ENCODE results near the gene TRIM33.

TRIM33 gene

DNA sequence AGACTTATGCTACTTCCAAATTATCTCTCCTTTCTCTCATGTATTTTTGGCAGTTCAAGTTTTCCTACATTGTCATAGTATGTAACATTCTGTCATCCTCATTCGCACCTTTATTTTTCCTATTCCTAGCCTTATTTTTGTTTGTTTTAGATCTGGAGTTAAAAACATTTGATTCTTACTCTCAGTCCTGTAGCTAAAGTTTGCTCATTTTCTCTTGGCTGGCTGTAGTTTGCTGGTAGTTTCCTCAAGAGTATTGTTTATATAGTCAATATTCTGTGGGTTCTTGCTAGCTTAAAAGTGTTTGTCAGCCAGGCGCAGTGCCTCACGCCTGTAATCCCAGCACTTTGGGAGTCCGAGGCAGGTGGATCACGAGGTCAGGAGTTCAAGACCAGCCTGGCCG, 29.8 kb upstream of the TRIM33 start:
- H3K27me3 ChIP-seq (replicated peaks; ENCODE audit: control insufficient read depth, insufficient read depth, low read length): no peaks in the 10 kb centered on the region
- no peaks in the 10 kb centered on the region for H3K36me3 ChIP-seq (ENCODE audit: control insufficient read depth, insufficient read depth, low read length)
- H3K4me3 ChIP-seq (replicated peaks; ENCODE audit: low read depth, low read length): no peak overlapping the region
- TF ChIP-seq, protein P1, sequence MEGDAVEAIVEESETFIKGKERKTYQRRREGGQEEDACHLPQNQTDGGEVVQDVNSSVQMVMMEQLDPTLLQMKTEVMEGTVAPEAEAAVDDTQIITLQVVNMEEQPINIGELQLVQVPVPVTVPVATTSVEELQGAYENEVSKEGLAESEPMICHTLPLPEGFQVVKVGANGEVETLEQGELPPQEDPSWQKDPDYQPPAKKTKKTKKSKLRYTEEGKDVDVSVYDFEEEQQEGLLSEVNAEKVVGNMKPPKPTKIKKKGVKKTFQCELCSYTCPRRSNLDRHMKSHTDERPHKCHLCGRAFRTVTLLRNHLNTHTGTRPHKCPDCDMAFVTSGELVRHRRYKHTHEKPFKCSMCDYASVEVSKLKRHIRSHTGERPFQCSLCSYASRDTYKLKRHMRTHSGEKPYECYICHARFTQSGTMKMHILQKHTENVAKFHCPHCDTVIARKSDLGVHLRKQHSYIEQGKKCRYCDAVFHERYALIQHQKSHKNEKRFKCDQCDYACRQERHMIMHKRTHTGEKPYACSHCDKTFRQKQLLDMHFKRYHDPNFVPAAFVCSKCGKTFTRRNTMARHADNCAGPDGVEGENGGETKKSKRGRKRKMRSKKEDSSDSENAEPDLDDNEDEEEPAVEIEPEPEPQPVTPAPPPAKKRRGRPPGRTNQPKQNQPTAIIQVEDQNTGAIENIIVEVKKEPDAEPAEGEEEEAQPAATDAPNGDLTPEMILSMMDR (IDR thresholded peaks at IDR 0.05; ENCODE audit: insufficient read depth, low read length, poor library complexity, severe bottlenecking): no peak
- DNase-seq (ENCODE audit: extremely low read depth, insufficient read length): no peak

DNA sequence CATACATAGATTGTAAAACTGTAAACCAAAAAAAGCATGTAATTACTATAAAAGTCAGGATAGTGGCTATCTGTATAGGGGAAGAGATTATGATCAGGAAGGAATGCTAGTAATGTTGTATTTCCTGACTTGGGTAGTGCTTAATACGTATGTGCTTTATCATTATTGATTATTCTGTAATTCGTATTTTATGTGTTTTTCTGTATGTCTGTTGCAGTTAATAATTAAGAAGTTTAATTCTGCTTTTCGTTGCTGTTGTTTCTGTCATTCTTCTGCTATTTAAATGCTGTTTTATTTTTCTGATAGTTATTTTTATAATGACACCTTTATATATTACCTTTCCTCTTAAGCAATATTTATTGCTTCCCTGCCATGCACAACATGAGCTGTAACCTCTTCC, 29.3 kb upstream of the TRIM33 start:
- Histone ChIP-seq H3K36me3 (ENCODE audit: control insufficient read depth, insufficient read depth, low read length) (no peaks in the 10 kb centered on the region), H3K27me3 (replicated peaks; ENCODE audit: control insufficient read depth, insufficient read depth, low read length) (no peaks in the 10 kb centered on the region), H3K4me3 (replicated peaks; ENCODE audit: low read depth, low read length) (no peak overlapping the region)
- TF ChIP-seq, protein P1 (IDR thresholded peaks at IDR 0.05; ENCODE audit: insufficient read depth, low read length, poor library complexity, severe bottlenecking): no peak
- DNase-seq (ENCODE audit: extremely low read depth, insufficient read length): no peak

DNA sequence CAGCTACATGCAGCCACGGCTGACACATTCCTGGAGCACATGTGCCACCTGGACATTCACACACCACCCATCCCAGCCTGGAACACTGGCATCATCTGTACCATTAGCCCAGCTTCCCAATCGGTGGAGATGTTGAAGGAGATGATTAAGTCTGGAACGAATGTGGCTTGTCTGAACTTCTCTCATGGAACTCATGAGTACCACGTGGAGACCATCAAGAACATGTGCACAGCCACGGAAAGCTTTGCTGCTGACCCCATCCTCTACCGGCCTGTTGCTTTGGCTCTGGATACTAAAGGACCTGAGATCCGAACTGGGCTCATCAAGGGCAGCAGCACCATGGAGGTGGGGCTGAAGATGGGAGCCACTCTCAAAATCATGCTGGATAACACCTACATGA, 25.0 kb upstream of the TRIM33 start:
- TF ChIP-seq, protein P1 (IDR thresholded peaks at IDR 0.05; ENCODE audit: insufficient read depth, low read length, poor library complexity, severe bottlenecking): no peak
- DNase-seq (ENCODE audit: extremely low read depth, insufficient read length): no peak
- H3K36me3 ChIP-seq (ENCODE audit: control insufficient read depth, insufficient read depth, low read length): no peaks in the 10 kb centered on the region
- no peaks in the 10 kb centered on the region for H3K27me3 ChIP-seq (replicated peaks; ENCODE audit: control insufficient read depth, insufficient read depth, low read length)
- H3K4me3 ChIP-seq (replicated peaks; ENCODE audit: low read depth, low read length): no peak overlapping the region

DNA sequence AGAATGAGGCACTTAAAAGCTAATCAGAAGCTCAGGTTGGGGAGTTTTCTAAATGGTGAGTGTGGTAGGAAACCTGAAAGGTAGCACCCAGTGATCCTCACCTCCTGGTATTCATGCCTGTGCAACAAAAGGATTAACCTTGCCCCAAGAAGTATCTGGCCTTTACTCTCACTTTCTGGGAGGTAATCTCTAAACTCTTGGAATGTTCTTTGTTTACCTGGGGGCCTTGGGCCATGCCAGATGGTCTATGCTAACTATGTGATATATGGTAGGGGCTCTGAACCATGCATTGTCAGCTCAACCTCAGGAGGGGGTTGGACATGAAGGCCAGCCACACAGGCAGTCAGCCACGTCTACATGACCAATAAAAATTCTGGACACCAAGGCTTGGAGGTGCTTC, 24.4 kb upstream of the TRIM33 start:
- no peaks in the 10 kb centered on the region for H3K27me3 ChIP-seq (replicated peaks; ENCODE audit: control insufficient read depth, insufficient read depth, low read length)
- TF ChIP-seq, protein P1 (IDR thresholded peaks at IDR 0.05; ENCODE audit: insufficient read depth, low read length, poor library complexity, severe bottlenecking): no peak
- DNase-seq (ENCODE audit: extremely low read depth, insufficient read length): no peak
- H3K4me3 ChIP-seq (replicated peaks; ENCODE audit: low read depth, low read length): no peak overlapping the region
- H3K36me3 ChIP-seq (ENCODE audit: control insufficient read depth, insufficient read depth, low read length): no peaks in the 10 kb centered on the region

DNA sequence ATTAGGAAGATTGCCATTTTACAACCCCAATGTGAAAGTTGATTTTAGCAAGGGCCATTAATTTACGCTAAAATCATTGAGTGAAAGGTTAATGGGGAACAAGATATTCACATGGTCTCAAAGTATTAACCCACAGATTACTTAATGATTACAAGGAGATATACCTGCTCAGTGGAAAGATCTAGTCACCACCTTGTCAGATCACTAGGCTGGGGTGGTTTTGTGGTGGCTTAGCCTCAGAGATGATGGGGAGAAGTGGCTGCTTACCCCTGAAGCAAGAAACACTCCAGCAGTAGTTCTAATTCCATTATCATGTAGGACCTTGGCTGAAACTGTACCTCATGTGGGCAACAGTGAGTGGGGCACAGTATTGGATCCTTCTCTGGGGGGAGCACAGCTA, 20.1 kb upstream of the TRIM33 start:
- no peak for DNase-seq (ENCODE audit: extremely low read depth, insufficient read length)

DNA sequence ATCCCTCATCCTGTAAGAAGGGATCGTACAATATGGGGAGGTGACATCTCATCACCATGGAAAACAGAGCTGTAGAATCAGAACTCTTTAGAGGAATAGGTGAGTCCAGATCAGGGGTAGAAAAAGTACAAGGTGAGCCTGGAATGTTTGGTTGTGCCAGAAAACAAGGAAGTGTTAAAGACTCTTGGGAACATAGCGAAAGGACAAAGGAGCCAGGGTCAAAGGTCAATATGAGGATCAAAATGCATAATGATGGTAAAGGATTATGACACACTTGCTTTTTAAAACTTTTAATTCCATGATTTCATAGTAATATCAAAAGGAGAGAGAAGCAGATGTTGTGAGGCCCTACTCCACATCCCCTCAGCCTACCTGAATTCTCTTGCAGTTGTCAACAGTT, 19.2 kb upstream of the TRIM33 start:
- TF ChIP-seq, protein P1 (IDR thresholded peaks at IDR 0.05; ENCODE audit: insufficient read depth, low read length, poor library complexity, severe bottlenecking): no peak
- H3K4me3 ChIP-seq (replicated peaks; ENCODE audit: low read depth, low read length): no peak overlapping the region
- no peak for DNase-seq (ENCODE audit: extremely low read depth, insufficient read length)
- no peaks in the 10 kb centered on the region for H3K27me3 ChIP-seq (replicated peaks; ENCODE audit: control insufficient read depth, insufficient read depth, low read length)
- no peaks in the 10 kb centered on the region for H3K36me3 ChIP-seq (ENCODE audit: control insufficient read depth, insufficient read depth, low read length)

More for the DNA sequence above, 20.1 kb upstream of the TRIM33 start:
- Histone ChIP-seq H3K36me3 (ENCODE audit: control insufficient read depth, insufficient read depth, low read length) (no peaks in the 10 kb centered on the region), H3K27me3 (replicated peaks; ENCODE audit: control insufficient read depth, insufficient read depth, low read length) (no peaks in the 10 kb centered on the region), H3K4me3 (replicated peaks; ENCODE audit: low read depth, low read length) (no peak overlapping the region)
- TF ChIP-seq, protein P1 (IDR thresholded peaks at IDR 0.05; ENCODE audit: insufficient read depth, low read length, poor library complexity, severe bottlenecking): no peak
